Right atrium auricular region (tissue), 2 donors: ENCODE measurements around the gene CACNA1D. TPM values are rescaled to one million over a fixed set of nuclear protein-coding genes. Genes with fewer than 3 reads are reported as not detected.
"Not testable (repeated sequence)": the region's sequence is repeated elsewhere in the genome, so short reads cannot be mapped to it uniquely, and the experiment has no call there.

ENCODE experiments used
- DNase-seq: peaks from one replicate; pipeline ENCODE4 v3.0.0-alpha.2; 2019; ENCODE audit warnings: low spot score
- H3K27ac ChIP-seq, 2 donors: fragments of 200-600 bp; sonication (generic); 1 replicate in 1 of 2; 2 replicates in 1 of 2; pipeline ENCODE4 v1.5.1; 2016 to 2019
- H3K27me3 ChIP-seq, 2 donors: fragments of 200-600 bp; sonication (generic); one replicate each; pipeline versions ENCODE4 v1.5.1 to v1.6.0; 2017 to 2019
- H3K36me3 ChIP-seq: fragments of 200-600 bp; sonication (generic); one replicate; pipeline ENCODE4 v1.5.1; 2016
- H3K4me1 ChIP-seq, 2 donors: fragments of 200-600 bp; sonication (generic); one replicate each; pipeline versions ENCODE4 v1.5.1 to v1.6.0; 2017 to 2019
- H3K4me3 ChIP-seq, 2 donors: fragments of 200-600 bp; sonication (generic); 1 replicate in 1 of 2; 2 replicates in 1 of 2; pipeline ENCODE4 v1.5.1; 2017 to 2019; ENCODE audit warnings: mild to moderate bottlenecking in 1 of 2, moderate library complexity in 1 of 2
- H3K9me3 ChIP-seq, 2 donors: fragments of 200-600 bp; sonication (generic); one replicate each; pipeline ENCODE4 v1.5.1; 2019
- CTCF ChIP-seq, 2 donors: fragments of 200-600 bp; sonication (generic); IDR thresholded peaks; one replicate each; pipeline ENCODE4 v1.5.1; 2019; ENCODE audit warnings: antibody characterized with exemption in 2 of 2
- total RNA-seq, 2 donors: library from RNA; depleted of rRNA; stranded (reverse); fragments of >200 nt; gene quantifications; one replicate each; pipeline ENCODE4 v1.1.0, GENCODE V29; 2016

The CACNA1D gene
- 1 to 10 TPM; 2.7 to 9.6 TPM for total RNA-seq

GRCh38 chr3:53493963-53494791 is at the start of gene CACNA1D:
Gene CACNA1D (plus strand): TSS chr3:53494611. CDS start chr3:53495167, 556 bp downstream.
- Histone ChIP-seq H3K27ac (no peak within 1 kb of the TSS), H3K4me1 (peaks cover 0 to 25% of the 10 kb centered on the region in 2 donors)

GRCh38 chr3:53457068-53457467 is 37.3 kb upstream of the CACNA1D start:
- Histone ChIP-seq H3K27me3 (no peaks in the 10 kb centered on the region), H3K27ac (no peak overlapping the region), H3K4me3 (no peak overlapping the region), H3K9me3 (no peaks in the 10 kb centered on the region), H3K4me1 (no peaks in the 10 kb centered on the region), H3K36me3 (no peaks in the 10 kb centered on the region)
- DNase-seq, result no peak
- no peak for TF ChIP-seq CTCF (IDR thresholded peaks at IDR 0.05)

More at GRCh38 chr3:53493963-53494791, at the start of gene CACNA1D:
- H3K9me3 ChIP-seq, result no peaks in the 10 kb centered on the region
- peak within 1 kb of the TSS; percentile 41 to 59 for H3K4me3 ChIP-seq
- no peak for TF ChIP-seq CTCF (IDR thresholded peaks at IDR 0.05)
- no peaks in the 10 kb centered on the region for H3K36me3 ChIP-seq
- no peak for DNase-seq
- no peaks in the 10 kb centered on the region for H3K27me3 ChIP-seq

GRCh38 chr3:53460326-53460725 is 34.1 kb upstream of the CACNA1D start:
- H3K27ac ChIP-seq, result no peak overlapping the region
- H3K36me3 ChIP-seq, result no peaks in the 10 kb centered on the region
- H3K4me1 ChIP-seq, result no peaks in the 10 kb centered on the region
- no peaks in the 10 kb centered on the region for H3K27me3 ChIP-seq
- TF ChIP-seq CTCF (IDR thresholded peaks at IDR 0.05), result no peak
- no peak for DNase-seq
- no peak overlapping the region for H3K4me3 ChIP-seq
- peaks cover 0 to 9% of the 10 kb centered on the region in 2 donors for H3K9me3 ChIP-seq

- DNase-seq, result no peak
- peaks cover 0 to 9% of the 10 kb centered on the region in 2 donors for H3K9me3 ChIP-seq
Observed at GRCh38 chr3:53464424-53464823, 30.0 kb upstream of the CACNA1D start.

GRCh38 chr3:53469758-53470157 is 24.7 kb upstream of the CACNA1D start:
- H3K4me1 ChIP-seq, H3K4me3 ChIP-seq, H3K9me3 ChIP-seq, H3K36me3 ChIP-seq, DNase-seq, H3K27me3 ChIP-seq, H3K27ac ChIP-seq: not testable (repeated sequence)

More at GRCh38 chr3:53464424-53464823, 30.0 kb upstream of the CACNA1D start:
- no peak for TF ChIP-seq CTCF (IDR thresholded peaks at IDR 0.05)
- H3K27ac ChIP-seq, result no peak overlapping the region
- no peaks in the 10 kb centered on the region for H3K27me3 ChIP-seq
- H3K36me3 ChIP-seq, result no peaks in the 10 kb centered on the region
- H3K4me3 ChIP-seq, result no peak overlapping the region
- no peaks in the 10 kb centered on the region for H3K4me1 ChIP-seq

- Histone ChIP-seq H3K9me3 (no peaks in the 10 kb centered on the region), H3K4me1 (no peaks in the 10 kb centered on the region), H3K36me3 (no peaks in the 10 kb centered on the region), H3K27ac (no peak overlapping the region), H3K4me3 (no peak overlapping the region), H3K27me3 (no peaks in the 10 kb centered on the region)
- no peak for DNase-seq
- TF ChIP-seq CTCF (IDR thresholded peaks at IDR 0.05), result no peak
Observed at GRCh38 chr3:53473422-53473821, 21.0 kb upstream of the CACNA1D start.

- H3K36me3 ChIP-seq, H3K27ac ChIP-seq, H3K9me3 ChIP-seq, H3K4me3 ChIP-seq, H3K27me3 ChIP-seq, H3K4me1 ChIP-seq, DNase-seq: not testable (repeated sequence)
Observed at GRCh38 chr3:53476372-53476771, 18.0 kb upstream of the CACNA1D start.

- H3K27me3 ChIP-seq, H3K9me3 ChIP-seq, H3K4me3 ChIP-seq, H3K27ac ChIP-seq, DNase-seq, H3K36me3 ChIP-seq, H3K4me1 ChIP-seq: not testable (repeated sequence)
Observed at GRCh38 chr3:53477689-53478088, 16.7 kb upstream of the CACNA1D start.
